Neural progenitor cell (in vitro differentiated cells): ENCODE measurements around the gene NHEJ1.

ENCODE experiments used
- EZH2 ChIP-seq: fragments of 200-600 bp; sonication (generic); IDR thresholded peaks from 2 replicates; pipeline ENCODE4 v1.6.1; 2017; ENCODE audit warnings: antibody characterized with exemption, mild to moderate bottlenecking, moderate library complexity
- TF ChIP-seq, protein P1 (sequence below): fragments of 200-600 bp; sonication (generic); IDR thresholded peaks from 2 replicates; pipeline ENCODE4 v1.5.1; 2017; ENCODE audit warnings: antibody characterized with exemption, mild to moderate bottlenecking

DNA sequence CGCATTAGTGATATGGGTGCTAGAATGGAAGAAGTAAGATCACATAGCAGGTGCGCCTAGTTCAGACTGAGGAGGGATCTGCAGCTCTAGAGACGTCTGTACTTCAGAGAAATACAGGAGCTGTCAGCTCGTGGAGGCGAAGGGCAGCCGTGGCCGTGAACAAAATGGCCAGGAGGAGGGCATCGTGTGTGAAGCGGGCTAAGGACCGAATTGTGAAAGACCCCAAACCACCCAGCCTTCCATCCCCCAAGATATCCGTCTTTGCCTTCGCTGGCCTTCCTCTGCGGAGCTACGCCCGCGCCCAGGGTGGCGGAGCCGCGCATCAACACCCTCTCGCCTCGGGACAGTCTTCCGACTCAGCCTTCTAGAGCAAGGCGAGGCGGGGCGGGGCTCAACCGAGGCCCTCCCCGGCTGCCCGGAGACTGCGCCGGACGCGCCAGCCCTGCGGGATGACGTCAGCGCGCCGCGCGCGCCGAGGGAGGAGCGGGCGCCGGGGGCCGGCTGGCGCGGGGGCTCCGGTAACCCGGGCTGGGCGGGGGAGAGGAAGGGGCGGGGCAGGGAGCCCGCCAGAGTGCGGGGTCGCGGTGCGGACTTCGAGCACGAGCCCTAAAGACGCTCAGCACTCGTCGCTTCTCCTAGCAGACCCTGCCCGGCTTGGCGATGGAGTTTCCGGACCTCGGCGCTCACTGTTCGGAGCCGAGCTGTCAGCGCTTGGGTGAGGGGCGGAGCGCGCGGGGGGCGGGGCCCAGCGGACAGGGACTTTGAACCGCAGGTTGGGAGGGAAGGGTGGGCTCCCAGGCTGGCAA, 45.9 kb upstream of the NHEJ1 start, which contains the start of gene ZFAND2B:
- TF ChIP-seq, protein P1, sequence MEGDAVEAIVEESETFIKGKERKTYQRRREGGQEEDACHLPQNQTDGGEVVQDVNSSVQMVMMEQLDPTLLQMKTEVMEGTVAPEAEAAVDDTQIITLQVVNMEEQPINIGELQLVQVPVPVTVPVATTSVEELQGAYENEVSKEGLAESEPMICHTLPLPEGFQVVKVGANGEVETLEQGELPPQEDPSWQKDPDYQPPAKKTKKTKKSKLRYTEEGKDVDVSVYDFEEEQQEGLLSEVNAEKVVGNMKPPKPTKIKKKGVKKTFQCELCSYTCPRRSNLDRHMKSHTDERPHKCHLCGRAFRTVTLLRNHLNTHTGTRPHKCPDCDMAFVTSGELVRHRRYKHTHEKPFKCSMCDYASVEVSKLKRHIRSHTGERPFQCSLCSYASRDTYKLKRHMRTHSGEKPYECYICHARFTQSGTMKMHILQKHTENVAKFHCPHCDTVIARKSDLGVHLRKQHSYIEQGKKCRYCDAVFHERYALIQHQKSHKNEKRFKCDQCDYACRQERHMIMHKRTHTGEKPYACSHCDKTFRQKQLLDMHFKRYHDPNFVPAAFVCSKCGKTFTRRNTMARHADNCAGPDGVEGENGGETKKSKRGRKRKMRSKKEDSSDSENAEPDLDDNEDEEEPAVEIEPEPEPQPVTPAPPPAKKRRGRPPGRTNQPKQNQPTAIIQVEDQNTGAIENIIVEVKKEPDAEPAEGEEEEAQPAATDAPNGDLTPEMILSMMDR: no peak
- TF ChIP-seq EZH2: no peak
